ENCODE data around the gene NR1I2.

DNA sequence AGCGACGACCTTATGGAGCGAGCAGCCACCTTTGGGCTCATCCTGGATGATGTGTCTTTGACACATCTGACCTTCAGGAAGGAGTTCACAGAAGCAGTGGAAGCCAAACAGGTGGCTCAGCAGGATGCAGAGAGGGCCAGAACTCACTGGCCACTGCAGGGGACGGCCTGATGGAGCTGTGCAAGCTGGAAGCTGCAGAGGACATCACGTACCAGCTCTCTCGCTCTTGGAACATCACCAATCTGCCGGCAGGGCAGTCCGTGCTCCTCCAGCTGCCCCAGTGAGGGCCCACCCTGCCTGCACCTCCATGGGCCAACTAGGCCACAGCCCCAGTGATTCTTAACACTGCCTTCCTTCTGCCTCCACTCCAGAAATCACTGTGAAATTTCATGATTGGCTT lies 10.4 kb downstream of the NR1I2 start:
- TF ChIP-seq EZH2 (IDR thresholded peaks at IDR 0.05) (no peak), POLR2AphosphoS5 (IDR thresholded peaks at IDR 0.05; ENCODE audit: borderline replicate concordance, low read depth, low read length) (no peak)
